Measurements from ENCODE around the gene KRTAP10-7. TPM values are rescaled to one million over a fixed set of nuclear protein-coding genes. Genes with fewer than 3 reads are reported as not detected.
A peak's percentile ranks its signal among the peaks of the same experiment; 100 is the strongest.
"Not testable (repeated sequence)": the region's sequence is repeated elsewhere in the genome, so short reads cannot be mapped to it uniquely, and the experiment has no call there.

KRTAP10-7 gene
- total RNA-seq, 1 donor = under 0.01 TPM

DNA sequence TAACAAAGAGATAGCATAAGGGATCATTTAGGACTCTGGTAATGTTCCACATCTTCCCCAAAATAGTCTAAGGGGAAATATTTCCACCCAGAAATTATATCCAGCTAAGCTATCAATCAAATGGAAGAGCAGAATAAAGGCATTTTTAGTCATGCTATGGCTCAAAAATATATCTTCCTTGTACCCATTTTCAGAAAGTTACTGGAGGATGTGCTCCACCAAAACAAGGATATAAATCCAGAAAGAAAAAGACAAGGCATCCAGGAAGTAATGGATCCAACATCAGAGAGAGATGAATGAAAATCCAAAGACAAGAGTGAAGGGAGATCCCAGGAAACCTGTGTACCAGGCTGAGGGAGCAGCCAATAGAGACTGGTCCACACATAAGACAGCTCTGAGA, 8.8 kb downstream of the KRTAP10-7 start:
- DNase-seq (ENCODE audit: low read depth in 2 of 3, low spot score in 2 of 3) = no peak

- DNase-seq (ENCODE audit: low read depth in 2 of 3, low spot score in 2 of 3) = not testable (repeated sequence)
Measured at GRCh38 chr21:44610157-44610843, 9.9 kb downstream of the KRTAP10-7 start.

DNA sequence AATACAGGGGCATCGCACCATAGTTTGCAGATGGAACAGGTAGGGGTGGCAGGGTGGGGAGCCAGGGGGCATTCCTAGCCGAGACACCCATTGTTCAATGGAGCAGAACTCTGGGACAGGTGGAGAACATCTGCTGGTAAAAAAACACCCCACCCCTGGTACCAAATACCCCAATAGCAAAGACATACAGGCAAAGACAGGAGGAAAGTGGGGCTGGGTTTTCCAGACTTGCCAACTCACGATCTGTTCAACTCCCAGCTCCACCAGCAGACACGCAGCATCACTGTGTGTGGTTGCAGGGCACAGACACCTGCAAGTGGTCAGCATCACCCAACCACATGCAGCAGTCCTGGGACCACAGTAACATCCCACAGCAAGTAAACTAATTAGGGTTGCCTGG, 11.2 kb downstream of the KRTAP10-7 start:
- DNase-seq (ENCODE audit: low read depth in 2 of 3, low spot score in 2 of 3) = no peak

DNA sequence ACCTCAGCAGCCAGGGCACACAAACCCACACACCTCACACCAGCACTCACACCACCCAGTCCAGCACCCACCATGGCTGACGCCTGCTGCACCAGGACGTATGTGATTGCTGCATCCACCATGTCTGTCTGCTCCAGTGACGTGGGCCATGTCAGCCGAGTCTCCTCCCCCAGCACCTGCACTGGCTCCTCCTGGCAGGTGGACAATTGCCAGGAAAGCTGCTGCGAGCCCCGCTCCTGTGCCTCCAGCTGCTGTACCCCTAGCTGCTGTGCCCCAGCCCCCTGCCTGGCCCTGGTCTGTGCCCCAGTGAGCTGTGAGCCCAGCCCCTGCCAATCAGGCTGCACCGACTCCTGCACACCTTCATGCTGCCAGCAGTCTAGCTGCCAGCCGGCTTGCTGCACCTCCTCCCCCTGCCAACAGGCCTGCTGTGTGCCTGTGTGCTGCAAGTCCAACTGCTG, 11.7 kb downstream of the KRTAP10-7 start, which contains the start of gene KRTAP10-8:
Gene KRTAP10-8, plus strand, starts transcription at position 51 of the 458 bp plus-strand sequence. Its CDS starts 22 bp downstream, at position 73.
- no peak for DNase-seq (ENCODE audit: low read depth in 2 of 3, low spot score in 2 of 3)

DNA sequence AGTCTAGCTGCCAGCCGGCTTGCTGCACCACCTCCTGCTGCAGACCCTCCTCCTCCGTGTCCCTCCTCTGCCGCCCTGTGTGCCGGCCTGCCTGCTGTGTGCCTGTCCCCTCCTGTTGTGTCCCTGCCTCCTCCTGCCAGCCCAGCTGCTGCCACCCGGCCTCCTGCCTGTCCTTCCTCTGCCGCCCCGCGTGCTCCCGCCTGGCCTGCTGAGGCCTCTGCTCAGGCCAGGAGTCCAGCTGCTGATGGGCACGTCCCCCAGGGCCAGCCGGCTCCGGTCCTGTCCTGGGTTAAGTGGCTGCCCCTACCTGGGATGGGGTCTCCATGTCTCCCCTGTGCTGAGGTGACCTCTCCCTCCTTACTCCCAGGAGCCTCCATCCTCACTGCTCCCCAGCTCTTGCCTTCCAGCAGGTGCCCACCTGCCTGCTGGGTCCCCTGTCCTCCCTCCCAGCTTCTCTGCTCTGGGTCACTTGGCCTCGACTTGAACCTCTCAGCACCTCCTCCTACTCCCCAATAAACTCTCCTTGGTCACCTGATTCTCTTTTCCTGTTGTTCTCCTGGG, 12.4 kb downstream of the KRTAP10-7 start:
- no peak for DNase-seq (ENCODE audit: low read depth in 2 of 3, low spot score in 2 of 3)

- no peak for DNase-seq (ENCODE audit: low read depth in 2 of 3, low spot score in 2 of 3)
Measured at GRCh38 chr21:44613386-44614155, 13.2 kb downstream of the KRTAP10-7 start.

- DNase-seq (ENCODE audit: low read depth in 2 of 3, low spot score in 2 of 3) = no peak
Measured at GRCh38 chr21:44614161-44614631, 13.8 kb downstream of the KRTAP10-7 start.

DNA sequence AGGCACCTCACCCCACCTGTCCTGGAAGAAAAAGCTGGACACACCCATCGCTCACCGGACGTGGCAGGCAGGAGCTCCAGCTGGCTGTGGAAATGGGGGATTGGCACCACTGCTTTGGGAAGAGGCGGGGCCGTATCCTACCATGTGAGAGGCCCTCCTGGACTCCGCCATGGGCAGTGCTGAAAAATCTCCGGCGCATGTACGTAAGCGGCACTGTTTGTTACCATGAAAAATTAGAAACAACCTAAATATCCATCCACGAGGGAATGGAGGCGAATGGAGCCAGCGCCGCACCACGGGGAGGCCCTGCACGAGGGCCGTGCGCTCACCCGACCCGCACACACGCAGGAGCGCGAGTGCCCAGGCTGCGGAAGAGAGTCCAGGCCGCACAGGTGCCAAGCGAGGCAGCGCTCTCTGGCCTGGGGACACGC, 14.6 kb downstream of the KRTAP10-7 start:
- DNase-seq (ENCODE audit: low read depth in 2 of 3, low spot score in 2 of 3) = no peak

- no peak for DNase-seq (ENCODE audit: low read depth in 2 of 3, low spot score in 2 of 3)
Measured at GRCh38 chr21:44615466-44615865, 15.1 kb downstream of the KRTAP10-7 start.

- DNase-seq (ENCODE audit: low read depth in 2 of 3, low spot score in 2 of 3) = no peak
Measured at GRCh38 chr21:44615911-44616590, 15.7 kb downstream of the KRTAP10-7 start.

GRCh38 chr21:44616591-44616926, 16.2 kb downstream of the KRTAP10-7 start:
- DNase-seq (ENCODE audit: low read depth in 2 of 3, low spot score in 2 of 3) = no peak

- no peak for DNase-seq (ENCODE audit: low read depth in 2 of 3, low spot score in 2 of 3)
Measured at GRCh38 chr21:44617071-44617501, 16.7 kb downstream of the KRTAP10-7 start.

- peak in 1 of 3 donors; percentile 13 for DNase-seq (ENCODE audit: low read depth in 2 of 3, low spot score in 2 of 3)
Measured at GRCh38 chr21:44618504-44618903, 18.1 kb downstream of the KRTAP10-7 start.

DNA sequence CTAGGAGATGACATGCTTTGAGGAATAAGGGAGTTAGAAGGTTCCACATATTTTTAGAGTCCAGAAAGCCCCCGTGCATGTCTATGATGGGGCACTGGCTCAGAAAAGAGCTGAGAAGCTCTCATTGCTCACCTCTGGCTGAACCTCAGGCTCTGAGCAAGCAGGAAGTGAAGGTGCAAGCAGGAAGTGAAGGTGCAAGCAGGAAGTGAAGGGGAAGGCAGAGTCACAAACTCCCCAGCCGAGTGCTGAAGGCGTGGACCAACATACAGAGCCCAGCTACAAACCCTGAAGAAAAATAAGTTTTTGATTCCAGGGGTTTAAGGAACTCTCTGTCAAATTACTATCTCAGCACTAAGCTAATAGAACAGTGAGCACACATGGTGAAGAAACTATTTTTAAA, 18.5 kb downstream of the KRTAP10-7 start:
- peak in 1 of 3 donors; percentile 24 for DNase-seq (ENCODE audit: low read depth in 2 of 3, low spot score in 2 of 3)

- DNase-seq (ENCODE audit: low read depth in 2 of 3, low spot score in 2 of 3) = no peak
Measured at GRCh38 chr21:44619886-44620285, 19.5 kb downstream of the KRTAP10-7 start.

- DNase-seq (ENCODE audit: low read depth in 2 of 3, low spot score in 2 of 3) = no peak
Measured at GRCh38 chr21:44623575-44623974, 23.2 kb downstream of the KRTAP10-7 start.

- DNase-seq (ENCODE audit: low read depth in 2 of 3, low spot score in 2 of 3) = no peak
Measured at GRCh38 chr21:44625756-44626155, 25.4 kb downstream of the KRTAP10-7 start.

DNA sequence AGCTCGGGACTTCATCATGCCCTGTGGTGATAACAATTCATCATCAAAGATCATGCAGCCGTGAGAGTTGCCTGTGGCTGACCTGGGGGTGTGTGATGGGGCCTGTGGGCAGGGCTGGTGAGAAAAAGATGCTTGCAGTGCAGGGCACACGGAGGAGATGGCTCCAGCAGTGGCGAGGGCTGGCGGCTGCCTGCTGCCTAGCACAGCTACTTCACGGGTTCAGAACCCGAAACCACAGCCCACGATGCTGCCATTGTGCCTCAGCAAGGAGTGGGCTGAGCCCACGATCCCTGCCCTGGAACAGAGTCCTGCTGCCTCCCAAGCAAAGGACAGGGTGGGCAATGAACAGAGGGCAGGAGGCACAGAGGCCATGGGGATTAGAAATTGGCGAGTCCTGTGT, 25.9 kb downstream of the KRTAP10-7 start:
- no peak for DNase-seq (ENCODE audit: low read depth in 2 of 3, low spot score in 2 of 3)

DNA sequence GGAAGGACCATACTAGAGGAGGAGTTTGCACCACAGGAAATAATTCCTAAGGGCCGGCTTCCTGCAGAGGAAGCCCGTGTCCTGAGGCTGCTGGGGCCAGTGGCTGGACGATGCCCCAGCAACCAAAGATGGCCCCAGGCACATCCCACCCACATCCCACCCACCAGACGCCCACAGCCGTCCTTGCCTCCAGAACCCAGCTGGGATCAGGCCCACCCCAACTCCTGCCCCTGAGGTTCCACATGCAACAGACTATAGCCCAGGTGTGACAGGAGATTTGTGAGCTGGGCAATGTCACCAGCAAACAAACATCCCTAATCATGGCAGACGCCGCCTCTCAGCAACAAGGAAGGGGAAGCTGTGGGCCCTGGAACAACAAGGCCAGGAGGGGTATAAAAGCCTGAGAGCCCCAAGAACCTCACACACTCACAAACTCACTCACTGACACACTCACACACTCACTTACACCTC, 26.3 kb downstream of the KRTAP10-7 start, which contains the start of gene KRTAP10-9:
Gene KRTAP10-9, plus strand, starts transcription at position 421 of the 471 bp plus-strand sequence. CDS start 79 bp downstream, outside the sequence.
- no peak for DNase-seq (ENCODE audit: low read depth in 2 of 3, low spot score in 2 of 3)

DNA sequence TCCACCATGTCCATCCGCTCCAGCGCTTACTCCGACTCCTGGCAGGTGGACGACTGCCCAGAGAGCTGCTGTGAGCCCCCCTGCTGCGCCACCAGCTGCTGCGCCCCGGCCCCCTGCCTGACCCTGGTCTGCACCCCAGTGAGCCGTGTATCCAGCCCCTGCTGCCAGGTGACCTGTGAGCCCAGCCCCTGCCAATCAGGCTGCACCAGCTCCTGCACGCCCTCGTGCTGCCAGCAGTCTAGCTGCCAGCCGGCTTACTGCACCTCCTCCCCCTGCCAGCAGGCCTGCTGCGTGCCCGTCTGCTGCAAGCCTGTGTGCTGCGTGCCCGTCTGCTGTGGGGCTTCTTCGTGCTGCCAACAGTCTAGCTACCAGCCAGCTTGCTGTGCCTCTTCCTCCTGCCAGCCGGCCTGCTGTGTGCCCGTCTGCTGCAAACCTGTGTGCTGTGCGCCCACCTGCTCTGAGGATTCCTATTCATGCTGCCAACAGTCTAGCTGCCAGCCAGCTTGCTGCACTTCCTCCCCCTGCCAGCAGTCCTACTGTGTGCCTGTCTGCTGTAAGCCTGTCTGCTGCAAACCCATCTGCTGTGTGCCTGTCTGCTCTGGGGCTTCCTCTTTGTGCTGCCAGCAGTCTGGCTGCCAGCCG, 26.9 kb downstream of the KRTAP10-7 start:
- DNase-seq (ENCODE audit: low read depth in 2 of 3, low spot score in 2 of 3) = not testable (repeated sequence)
